ACC112 (cell line): Measurements from ENCODE around the gene CCL24.
"Not testable (repeated sequence)": the region's sequence is repeated elsewhere in the genome, so short reads cannot be mapped to it uniquely, and the experiment has no call there.

ENCODE experiments used
- H2AFZ ChIP-seq: fragments of 200-600 bp; sonication (generic); one replicate; pipeline ENCODE4 v1.6.0; 2017; ENCODE audit warnings: antibody characterized with exemption, low read length; ENCODE audit not compliant: unreplicated experiment
- H3K27ac ChIP-seq: fragments of 200-600 bp; sonication (generic); 2 replicates; pipeline ENCODE4 v1.5.1; 2014; ENCODE audit warnings: low read depth, mild to moderate bottlenecking, antibody characterized with exemption, low read length, moderate library complexity
- H3K27me3 ChIP-seq: fragments of 200-600 bp; sonication (generic); 2 replicates; pipeline ENCODE4 v1.6.1; 2014; ENCODE audit warnings: mild to moderate bottlenecking, antibody characterized with exemption, low read length, moderate library complexity, mixed read lengths; ENCODE audit not compliant: insufficient read depth
- H3K36me3 ChIP-seq: fragments of 200-600 bp; sonication (generic); 2 replicates; pipeline ENCODE4 v1.6.1; 2016; ENCODE audit warnings: mild to moderate bottlenecking, antibody characterized with exemption, low read length, moderate library complexity, mixed read lengths; ENCODE audit not compliant: insufficient read depth
- H3K4me1 ChIP-seq: fragments of 200-600 bp; sonication (generic); one replicate; pipeline ENCODE4 v1.6.1; 2016; ENCODE audit warnings: low read length, mixed read lengths; ENCODE audit not compliant: insufficient read depth, unreplicated experiment, control insufficient read depth
- H3K4me3 ChIP-seq: fragments of 200-600 bp; sonication (generic); 2 replicates; pipeline ENCODE4 v1.5.1; 2014; ENCODE audit warnings: mild to moderate bottlenecking, low read depth, low read length
- H3K79me2 ChIP-seq: fragments of 200-600 bp; sonication (generic); one replicate; pipeline ENCODE4 v1.6.0; 2016; ENCODE audit warnings: low read length; ENCODE audit not compliant: control insufficient read depth, unreplicated experiment, insufficient read depth

The CCL24 gene

GRCh38 chr7:75843613-75844116, 30.1 kb upstream of the CCL24 start:
- H3K27me3 ChIP-seq: no peaks in the 10 kb centered on the region
- peak overlapping the region; percentile 82; the same call in 1 of the 2 replicates for H3K27ac ChIP-seq
- H3K4me1 ChIP-seq: peaks cover 17% of the 10 kb centered on the region
- no peaks in the 10 kb centered on the region for H3K79me2 ChIP-seq
- no peak overlapping the region for H2AFZ ChIP-seq
- no peaks in the 10 kb centered on the region for H3K36me3 ChIP-seq
- H3K4me3 ChIP-seq: no peak overlapping the region

- H3K27ac ChIP-seq: peak overlapping the region; percentile 82
- H3K36me3 ChIP-seq: no peaks in the 10 kb centered on the region
- H3K79me2 ChIP-seq: no peaks in the 10 kb centered on the region
- peak overlapping the region; percentile 74 for H2AFZ ChIP-seq
- H3K27me3 ChIP-seq: no peaks in the 10 kb centered on the region
- H3K4me3 ChIP-seq: peak overlapping the region; percentile 67
- H3K4me1 ChIP-seq: peaks cover 17% of the 10 kb centered on the region
Observed at GRCh38 chr7:75842836-75843446, 29.3 kb upstream of the CCL24 start.

DNA sequence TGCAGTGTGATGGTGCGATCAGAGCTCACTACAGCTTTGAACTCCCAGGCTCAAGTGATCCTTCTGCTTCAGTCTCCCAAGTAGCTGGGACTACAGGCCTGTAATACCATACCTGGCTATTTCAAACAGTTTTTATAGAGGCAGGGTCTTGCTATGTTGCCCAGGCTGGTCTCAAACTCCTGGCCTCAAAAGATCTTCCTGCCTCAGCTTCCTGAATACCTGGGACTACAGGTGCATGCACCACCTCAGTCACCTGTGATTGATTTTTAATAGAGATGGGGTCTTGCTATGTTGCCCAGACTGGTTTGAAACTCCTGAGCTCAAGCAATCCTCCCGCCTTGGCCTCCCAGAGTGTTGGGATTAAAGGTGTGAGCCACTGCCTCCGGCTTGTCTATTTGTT, 26.4 kb upstream of the CCL24 start:
- peaks cover 17% of the 10 kb centered on the region for H3K4me1 ChIP-seq
- H3K27me3 ChIP-seq: no peaks in the 10 kb centered on the region
- H2AFZ ChIP-seq: no peak overlapping the region
- no peak overlapping the region for H3K4me3 ChIP-seq
- H3K27ac ChIP-seq: no peak overlapping the region
- H3K79me2 ChIP-seq: no peaks in the 10 kb centered on the region
- no peaks in the 10 kb centered on the region for H3K36me3 ChIP-seq

- H3K27me3 ChIP-seq, H2AFZ ChIP-seq, H3K79me2 ChIP-seq, H3K4me3 ChIP-seq, H3K27ac ChIP-seq, H3K36me3 ChIP-seq: not testable (repeated sequence)
- peaks cover 15% of the 10 kb centered on the region for H3K4me1 ChIP-seq
Observed at GRCh38 chr7:75838281-75838930, 24.8 kb upstream of the CCL24 start.

GRCh38 chr7:75836798-75837197, 23.2 kb upstream of the CCL24 start:
- Histone ChIP-seq H3K4me3 (no peak overlapping the region), H3K36me3 (no peaks in the 10 kb centered on the region), H3K4me1 (peaks cover under 1% of the 10 kb centered on the region), H3K27me3 (peaks cover 4% of the 10 kb centered on the region; the same call in 1 of the 2 replicates), H2AFZ (no peak overlapping the region), H3K27ac (no peak overlapping the region), H3K79me2 (no peaks in the 10 kb centered on the region)

DNA sequence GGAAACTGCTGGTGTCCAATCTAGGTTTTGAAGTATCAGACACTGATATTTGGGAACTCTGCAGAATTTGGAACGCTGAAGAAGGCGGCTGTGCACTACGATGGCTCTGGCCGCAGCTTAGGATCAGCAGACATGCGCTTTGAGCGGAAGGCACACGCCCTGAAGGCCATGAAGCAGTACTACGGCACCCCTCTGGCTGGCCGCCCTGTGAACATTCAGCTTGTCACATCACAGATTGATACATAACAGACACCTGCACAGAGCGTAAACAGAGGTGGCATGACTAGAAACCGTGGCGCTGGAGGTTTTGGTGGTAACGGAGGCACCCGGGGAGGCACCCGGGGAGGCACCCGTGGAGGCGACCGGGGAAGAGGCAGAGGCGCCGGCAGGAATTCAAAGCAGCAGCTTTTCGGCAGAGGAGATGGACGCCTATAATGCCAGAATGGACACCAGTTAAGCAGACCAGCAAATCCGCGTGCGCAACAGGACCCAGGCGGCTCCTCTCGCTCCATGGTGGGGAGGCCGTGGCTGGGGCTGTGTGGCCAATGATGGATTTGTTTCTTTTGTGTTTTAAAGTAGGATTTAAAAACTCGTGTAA, 22.2 kb upstream of the CCL24 start:
- Histone ChIP-seq H3K79me2 (no peaks in the 10 kb centered on the region), H3K4me3 (no peak overlapping the region), H3K4me1 (no peaks in the 10 kb centered on the region), H3K27ac (no peak overlapping the region), H3K27me3 (peaks cover 7% of the 10 kb centered on the region; the same call in 1 of the 2 replicates), H2AFZ (no peak overlapping the region), H3K36me3 (no peaks in the 10 kb centered on the region)

- H2AFZ ChIP-seq, H3K36me3 ChIP-seq, H3K4me1 ChIP-seq, H3K79me2 ChIP-seq, H3K4me3 ChIP-seq, H3K27me3 ChIP-seq, H3K27ac ChIP-seq: not testable (repeated sequence)
Observed at GRCh38 chr7:75833662-75834061, 20.1 kb upstream of the CCL24 start.

GRCh38 chr7:75830978-75831377, 17.4 kb upstream of the CCL24 start:
- H3K36me3 ChIP-seq: no peaks in the 10 kb centered on the region
- H3K4me3 ChIP-seq: no peak overlapping the region
- no peaks in the 10 kb centered on the region for H3K79me2 ChIP-seq
- H2AFZ ChIP-seq: no peak overlapping the region
- H3K4me1 ChIP-seq: no peaks in the 10 kb centered on the region
- peaks cover 7% of the 10 kb centered on the region; the same call in 1 of the 2 replicates for H3K27me3 ChIP-seq
- no peak overlapping the region for H3K27ac ChIP-seq

GRCh38 chr7:75829656-75830055, 16.1 kb upstream of the CCL24 start:
- H3K79me2 ChIP-seq, H3K4me3 ChIP-seq, H3K27ac ChIP-seq, H3K4me1 ChIP-seq, H2AFZ ChIP-seq, H3K36me3 ChIP-seq, H3K27me3 ChIP-seq: not testable (repeated sequence)

GRCh38 chr7:75823198-75823910, 9.7 kb upstream of the CCL24 start:
- H2AFZ ChIP-seq: no peak overlapping the region
- no peaks in the 10 kb centered on the region for H3K36me3 ChIP-seq
- H3K79me2 ChIP-seq: no peaks in the 10 kb centered on the region
- H3K4me3 ChIP-seq: no peak overlapping the region
- H3K27me3 ChIP-seq: peaks cover 6% of the 10 kb centered on the region; the same call in 1 of the 2 replicates
- H3K27ac ChIP-seq: no peak overlapping the region
- no peaks in the 10 kb centered on the region for H3K4me1 ChIP-seq
